Ovary (tissue), 9 donors: ENCODE results near the gene SLX4IP. TPM values are rescaled to one million over a fixed set of nuclear protein-coding genes. Genes with fewer than 3 reads are reported as not detected.

Source experiments
- DNase-seq, 5 donors: peaks; one replicate each; pipeline ENCODE4 v3.0.0-alpha.2; 2019 to 2020
- H3K27ac ChIP-seq, 2 donors: fragments of 200-600 bp; one replicate each; pipeline versions ENCODE4 v1.5.1 to v1.8.0; 2019 to 2022
- H3K27me3 ChIP-seq: fragments of 200-600 bp; one replicate; pipeline ENCODE4 v1.8.0; 2022
- H3K36me3 ChIP-seq: fragments of 200-600 bp; sonication (generic); one replicate; pipeline ENCODE4 v1.5.1; 2019
- H3K4me1 ChIP-seq: one replicate; pipeline ENCODE4 v1.8.1; 2013; ENCODE audit warnings: mild to moderate bottlenecking, moderate library complexity; ENCODE audit not compliant: insufficient read depth
- H3K4me3 ChIP-seq: fragments of 200-600 bp; sonication (generic); one replicate; pipeline ENCODE4 v1.5.1; 2017
- H3K9me3 ChIP-seq, 2 donors: fragments of 200-600 bp in 1 of 2; sonication (generic) in 1 of 2; one replicate each; pipeline versions ENCODE4 v1.5.1 to v1.8.1; 2013 to 2019; ENCODE audit warnings: mild to moderate bottlenecking in 1 of 2, moderate library complexity in 1 of 2
- EP300 ChIP-seq: sonication (generic); formaldehyde crosslinking; IDR thresholded peaks from one replicate; pipeline ENCODE4 v1.6.1; 2017; ENCODE audit warnings: antibody characterized with exemption
- POLR2A ChIP-seq: fragments of 450-650 bp; IDR thresholded peaks from one replicate; pipeline ENCODE4 v1.6.1; 2017; ENCODE audit warnings: antibody characterized with exemption, mild to moderate bottlenecking, moderate library complexity
- WGBS, 3 donors: extraction: QIAGEN DNeasy Blood & Tissue Kit in 1 of 3; methylation state at CpG; one replicate each; pipeline versions ENCODE4 v1.1.5 to v1.1.7; 2013 to 2017; 5-methylcytosine and 5-hydroxymethylcytosine counted together
- intact Hi-C, 4 donors: fragments of 100-400 bp; cut with DNase I; formaldehyde crosslinking; loops; one replicate each; pipeline versions ENCODE4 v1.11.0 to v1.15.1; 2022 to 2023
- polyA plus RNA-seq, 2 donors: library from polyadenylated mRNA; stranded (reverse); fragments of 200-250 nt in 1 of 2; fragments of 350-450 nt in 1 of 2; fragmentation: Illumina TruSeq in 1 of 2; extraction: RNeasy Lipid Tissue Mini Kit (QIAGEN cat#74804) in 1 of 2; gene quantifications; one replicate each; pipeline ENCODE4 v1.2.3, GENCODE V29; 2013 to 2014
- total RNA-seq, 7 donors: library from RNA; depleted of rRNA in 2 of 7; stranded (reverse); fragments of >200 nt in 2 of 7; fragmentation: NEBNext Ultra II Directional in 3 of 7; extraction: Animal tissue kit (Norgen Biotek cat#: 25700) in 3 of 7; gene quantifications; one replicate each; pipeline versions ENCODE4 v1.1.0 to v1.2.4, GENCODE V29; 2016 to 2023
- TF ChIP-seq, protein P1 (sequence below), 3 donors: fragments of 450-650 bp in 2 of 3; fragments of 200-600 bp in 1 of 3; IDR thresholded peaks; one replicate each; pipeline versions ENCODE4 v1.5.1 to v1.8.0; 2016 to 2022; ENCODE audit warnings: antibody characterized with exemption in 3 of 3, mild to moderate bottlenecking in 1 of 3
- donor health status: DM: no; HTN: no; CAD: no; lungs with moderate emphysema.
- donor health status: DM: no; HTN: no; CAD: no.
- donor health status: Bipolar disorder and iron deficiency.
- donor health status: DM: yes; HTN: yes; CAD: no.
- donor health status: DM: no; HTN: no; CAD: no.
- donor health status: DM: yes; HTN: yes; CAD: no.

SLX4IP gene
- total and polyA plus RNA-seq, 9 donors: 0.98 to 5.1 (median 2.8) TPM

DNA sequence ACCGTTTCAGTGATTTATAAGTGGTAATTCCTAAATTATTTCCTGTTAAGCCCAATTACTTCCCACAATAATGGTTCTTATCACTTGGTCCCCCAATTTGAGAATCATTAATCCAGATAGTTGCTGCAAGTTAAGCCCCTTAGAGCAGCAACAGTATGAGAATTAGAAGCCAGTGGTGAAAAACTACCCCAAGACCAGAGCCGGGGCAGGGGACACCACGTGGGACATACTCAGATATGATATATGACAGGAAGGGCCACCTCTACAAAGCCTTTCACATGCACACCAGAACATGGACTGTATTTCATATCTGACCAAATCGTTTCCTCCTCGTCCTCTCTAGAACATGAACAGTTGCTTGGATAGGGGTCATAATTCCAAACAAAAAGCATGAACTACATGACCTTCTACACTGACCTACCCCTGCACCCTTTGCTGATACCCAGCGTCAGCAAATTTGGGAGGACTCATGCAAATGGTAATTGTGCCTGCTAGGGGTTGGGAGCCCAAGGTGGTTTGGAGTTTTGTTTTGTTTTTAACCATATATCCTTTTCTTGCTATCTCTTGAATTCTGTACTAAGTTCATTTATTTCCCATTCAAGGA lies 234.8 kb downstream of the SLX4IP start:
- peak overlapping the region; percentile 66 for H3K4me3 ChIP-seq
- intact Hi-C loops: loop anchor here in 2 of 4 donors (5.0 to 10.0 kb wide), 3 partner anchors 115 to 602 kb away; partner anchors contain the start of genes MKKS (in 1 of the 2) and SLX4IP (in 1 of the 2)
- DNase-seq: no peak
- H3K27me3 ChIP-seq: no peaks in the 10 kb centered on the region
- no peaks in the 10 kb centered on the region for H3K9me3 ChIP-seq
- TF ChIP-seq EP300 (no peak), POLR2A (no peak)
- TF ChIP-seq, protein P1, sequence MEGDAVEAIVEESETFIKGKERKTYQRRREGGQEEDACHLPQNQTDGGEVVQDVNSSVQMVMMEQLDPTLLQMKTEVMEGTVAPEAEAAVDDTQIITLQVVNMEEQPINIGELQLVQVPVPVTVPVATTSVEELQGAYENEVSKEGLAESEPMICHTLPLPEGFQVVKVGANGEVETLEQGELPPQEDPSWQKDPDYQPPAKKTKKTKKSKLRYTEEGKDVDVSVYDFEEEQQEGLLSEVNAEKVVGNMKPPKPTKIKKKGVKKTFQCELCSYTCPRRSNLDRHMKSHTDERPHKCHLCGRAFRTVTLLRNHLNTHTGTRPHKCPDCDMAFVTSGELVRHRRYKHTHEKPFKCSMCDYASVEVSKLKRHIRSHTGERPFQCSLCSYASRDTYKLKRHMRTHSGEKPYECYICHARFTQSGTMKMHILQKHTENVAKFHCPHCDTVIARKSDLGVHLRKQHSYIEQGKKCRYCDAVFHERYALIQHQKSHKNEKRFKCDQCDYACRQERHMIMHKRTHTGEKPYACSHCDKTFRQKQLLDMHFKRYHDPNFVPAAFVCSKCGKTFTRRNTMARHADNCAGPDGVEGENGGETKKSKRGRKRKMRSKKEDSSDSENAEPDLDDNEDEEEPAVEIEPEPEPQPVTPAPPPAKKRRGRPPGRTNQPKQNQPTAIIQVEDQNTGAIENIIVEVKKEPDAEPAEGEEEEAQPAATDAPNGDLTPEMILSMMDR (IDR thresholded peaks at IDR 0.05): no peak
- no peaks in the 10 kb centered on the region for H3K36me3 ChIP-seq
- 30 to 56% (median 51%) methylated on average over 6 of the region's 6 CpGs for WGBS, 3 donors
- H3K27ac ChIP-seq: peak overlapping the region in 1 of 2 donors; percentile 98
- peaks cover 11% of the 10 kb centered on the region for H3K4me1 ChIP-seq

DNA sequence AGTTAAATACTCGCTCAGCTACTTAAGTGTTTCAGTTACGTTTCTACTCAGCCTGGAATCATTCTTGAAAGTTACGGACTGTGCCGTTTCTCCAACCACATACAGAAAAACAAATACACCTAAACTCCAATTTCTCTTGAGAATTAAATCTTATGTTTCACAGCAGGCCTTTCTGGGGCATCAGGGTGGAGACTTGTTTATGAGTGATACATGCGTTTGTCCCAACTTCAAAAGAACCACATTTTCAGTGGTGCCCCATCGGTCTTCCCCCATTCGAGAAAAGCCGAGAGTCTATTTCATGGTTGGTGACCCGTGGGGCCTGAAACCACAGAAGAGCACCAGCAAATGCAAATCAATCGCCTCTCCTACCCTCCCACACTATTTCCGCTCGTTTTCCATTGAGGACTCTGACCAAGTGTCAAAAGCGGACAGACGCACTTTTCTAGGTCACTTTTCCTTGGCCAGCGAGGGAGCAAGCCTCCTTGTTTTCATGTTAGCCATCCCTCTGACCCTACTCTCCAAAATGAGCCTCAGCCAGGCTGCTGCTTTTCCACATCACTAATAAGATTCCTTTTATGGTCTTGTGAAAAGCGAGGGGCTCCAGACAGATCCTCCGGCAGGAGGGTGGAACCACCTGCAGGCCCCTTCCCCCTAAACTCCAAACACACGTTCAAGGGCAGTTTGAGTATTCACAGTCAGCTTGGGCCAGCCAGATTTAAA lies 235.6 kb downstream of the SLX4IP start:
- H3K27me3 ChIP-seq: no peaks in the 10 kb centered on the region
- TF ChIP-seq, protein P1 (IDR thresholded peaks at IDR 0.05): no peak
- TF ChIP-seq EP300: no peak
- no peaks in the 10 kb centered on the region for H3K9me3 ChIP-seq
- intact Hi-C loops: loop anchor here in 2 of 4 donors (5.0 to 10.0 kb wide), 3 partner anchors 116 to 602 kb away; partner anchors contain the start of genes MKKS (in 1 of the 2) and SLX4IP (in 1 of the 2)
- WGBS, 3 donors: 11 to 15% (median 15%) methylated on average over 18 of the region's 18 CpGs
- H3K4me3 ChIP-seq: peak overlapping the region; percentile 66
- DNase-seq: no peak
- H3K36me3 ChIP-seq: no peaks in the 10 kb centered on the region
- H3K27ac ChIP-seq: peak overlapping the region; percentile 18 to 98
- H3K4me1 ChIP-seq: peaks cover 11% of the 10 kb centered on the region

DNA sequence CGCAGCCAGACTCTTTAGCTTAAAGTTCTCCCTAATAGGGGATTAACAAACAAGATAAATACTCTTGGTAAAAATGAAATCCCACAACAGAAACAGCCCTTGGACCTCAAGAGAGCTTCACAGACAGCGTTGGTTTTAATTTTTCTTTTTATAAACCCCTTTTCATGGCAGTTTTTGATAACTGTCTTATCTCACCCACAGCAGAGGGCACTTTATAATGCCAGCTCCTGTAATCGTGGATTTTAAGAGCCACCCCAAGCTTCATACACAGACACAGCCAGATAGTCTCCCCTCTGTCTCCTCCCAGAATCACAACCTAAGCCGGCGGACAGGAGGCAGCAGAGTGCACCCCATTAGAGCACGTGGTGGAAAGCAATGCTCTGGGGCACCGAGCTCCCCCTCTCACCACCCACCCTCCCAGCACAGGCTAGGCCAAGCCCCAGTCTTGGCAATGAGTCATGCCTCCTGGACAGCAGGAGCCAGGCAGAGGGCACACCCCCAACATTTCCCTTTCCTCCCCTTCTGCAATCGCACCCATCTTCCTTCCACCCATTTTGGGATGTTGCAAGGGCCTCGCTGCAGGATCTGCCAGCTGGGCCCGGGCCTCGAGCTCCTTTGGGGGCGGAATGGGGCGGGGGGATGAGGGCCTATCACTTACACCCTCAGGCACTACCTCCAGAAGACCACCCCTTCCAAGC lies 236.3 kb downstream of the SLX4IP start:
- H3K4me1 ChIP-seq: peaks cover 9% of the 10 kb centered on the region

More for the DNA sequence above, 236.3 kb downstream of the SLX4IP start:
- H3K27me3 ChIP-seq: no peaks in the 10 kb centered on the region
- peak overlapping the region; percentile 18 to 98 for H3K27ac ChIP-seq
- H3K4me3 ChIP-seq: peak overlapping the region; percentile 66
- TF ChIP-seq POLR2A: no peak
- TF ChIP-seq EP300: no peak
- TF ChIP-seq, protein P1 (IDR thresholded peaks at IDR 0.05): peak in 2 of 3 donors; percentile 43 to 52
- intact Hi-C loops: loop anchor here in 2 of 4 donors (5.0 to 10.0 kb wide), 3 partner anchors 117 to 601 kb away; partner anchors contain the start of genes MKKS (in 1 of the 2) and SLX4IP (in 1 of the 2)
- WGBS, 3 donors: 0 to 1% (median 0%) methylated on average over 13 of the region's 13 CpGs
- H3K36me3 ChIP-seq: no peaks in the 10 kb centered on the region
- no peaks in the 10 kb centered on the region for H3K9me3 ChIP-seq
- peak; percentile 78 to 85 (median 84) for DNase-seq
